Lung (tissue), 12 donors: ENCODE measurements around the gene PNPLA8. TPM values are rescaled to one million over a fixed set of nuclear protein-coding genes. Genes with fewer than 3 reads are reported as not detected.

Experiments
- ATAC-seq: fragments of 200-7000 bp; cut with Tn5 transposase; one replicate; pipeline ENCODE4 v1.9.1; 2020; ENCODE audit warnings: moderate number of reproducible peaks; ENCODE audit not compliant: insufficient read depth, low FRiP score
- DNase-seq, 3 donors: peaks; one replicate each; pipeline ENCODE4 v3.0.0-alpha.2; 2013 to 2017
- H3K27ac ChIP-seq, 2 donors: one replicate each; pipeline ENCODE4 v1.5.1; 2013; ENCODE audit warnings: mild to moderate bottlenecking in 2 of 2, moderate library complexity in 2 of 2, control low read depth in 1 of 2, inconsistent platforms in 1 of 2, low read depth in 1 of 2, low read length in 1 of 2
- H3K27me3 ChIP-seq, 3 donors: one replicate each; pipeline ENCODE4 v1.5.1; 2013; ENCODE audit warnings: low read length in 2 of 3; ENCODE audit not compliant: control insufficient read depth in 3 of 3, insufficient read depth in 3 of 3
- H3K36me3 ChIP-seq, 4 donors: one replicate each; pipeline ENCODE4 v1.5.1; 2013; ENCODE audit warnings: low read length in 4 of 4, mild to moderate bottlenecking in 1 of 4, moderate library complexity in 1 of 4; ENCODE audit not compliant: control insufficient read depth in 4 of 4, insufficient read depth in 4 of 4
- H3K4me1 ChIP-seq, 5 donors: one replicate each; pipeline ENCODE4 v1.5.1; 2013; ENCODE audit warnings: low read length in 5 of 5, mild to moderate bottlenecking in 2 of 5, moderate library complexity in 1 of 5; ENCODE audit not compliant: control insufficient read depth in 5 of 5, insufficient read depth in 5 of 5
- H3K4me3 ChIP-seq: one replicate; pipeline ENCODE4 v1.5.1; 2013; ENCODE audit warnings: mild to moderate bottlenecking, control low read depth, moderate library complexity
- H3K9ac ChIP-seq, 2 donors: one replicate each; pipeline ENCODE4 v1.5.1; 2013; ENCODE audit warnings: low read length in 2 of 2, control low read depth in 1 of 2; ENCODE audit not compliant: insufficient read depth in 1 of 2
- H3K9me3 ChIP-seq, 4 donors: one replicate each; pipeline ENCODE4 v1.5.1; 2013; ENCODE audit warnings: low read length in 3 of 4, mild to moderate bottlenecking in 1 of 4, moderate library complexity in 1 of 4; ENCODE audit not compliant: control insufficient read depth in 4 of 4, insufficient read depth in 3 of 4
- WGBS, 2 donors: extraction: QIAGEN DNeasy Blood & Tissue Kit; methylation state at CpG; one replicate each; pipeline ENCODE4 v1.1.7; 2013; 5-methylcytosine and 5-hydroxymethylcytosine counted together
- polyA plus RNA-seq, 2 donors: library from polyadenylated mRNA; stranded (reverse); fragments of 200-250 nt; gene quantifications; one replicate each; pipeline ENCODE4 v1.2.1, GENCODE V29; 2013
- total RNA-seq, 2 donors: library from RNA; depleted of rRNA in 1 of 2; stranded (reverse); fragments of >200 nt in 1 of 2; gene quantifications; one replicate each; pipeline ENCODE4 v1.2.1, GENCODE V29; 2014 to 2021
- TF ChIP-seq, protein P1 (sequence below): IDR thresholded peaks from 2 replicates; pipeline ENCODE4 v1.5.1; 2012; ENCODE audit warnings: mild to moderate bottlenecking; ENCODE audit errors: control extremely low read depth, extremely low read depth
- donor health status: control.
- donor health status: control.
- donor health status: Bipolar disorder and iron deficiency.
- donor health status: healthy.
- donor health status: DM: yes; HTN: yes; CAD: no.

The PNPLA8 gene
- total and polyA plus RNA-seq, 4 donors = 14.2 to 49.7 (median 25.4) TPM

DNA sequence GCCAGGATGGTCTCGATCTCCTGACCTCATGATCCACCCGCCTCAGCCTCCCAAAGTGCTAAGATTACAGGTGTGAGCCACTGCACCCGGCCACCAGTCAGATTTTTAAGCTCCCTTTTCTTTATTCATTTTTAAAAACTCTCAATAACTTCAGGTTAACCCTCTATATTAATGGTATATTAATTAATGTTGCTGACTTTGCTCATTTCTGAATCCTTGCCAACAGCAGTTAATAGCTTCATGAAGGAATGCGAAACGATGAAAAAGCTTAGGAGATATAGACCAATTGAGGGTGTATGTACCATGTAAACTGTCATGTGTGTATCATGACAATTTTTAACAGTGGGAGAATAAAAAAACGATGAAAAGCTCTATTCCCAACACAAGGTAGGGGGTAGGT lies 27.5 kb downstream of the PNPLA8 start:
- H3K4me3 ChIP-seq = no peak overlapping the region
- H3K4me1 ChIP-seq = peaks cover 0 to 1% (median 0%) of the 10 kb centered on the region in 5 donors
- no peak overlapping the region for H3K27ac ChIP-seq
- TF ChIP-seq, protein P1, sequence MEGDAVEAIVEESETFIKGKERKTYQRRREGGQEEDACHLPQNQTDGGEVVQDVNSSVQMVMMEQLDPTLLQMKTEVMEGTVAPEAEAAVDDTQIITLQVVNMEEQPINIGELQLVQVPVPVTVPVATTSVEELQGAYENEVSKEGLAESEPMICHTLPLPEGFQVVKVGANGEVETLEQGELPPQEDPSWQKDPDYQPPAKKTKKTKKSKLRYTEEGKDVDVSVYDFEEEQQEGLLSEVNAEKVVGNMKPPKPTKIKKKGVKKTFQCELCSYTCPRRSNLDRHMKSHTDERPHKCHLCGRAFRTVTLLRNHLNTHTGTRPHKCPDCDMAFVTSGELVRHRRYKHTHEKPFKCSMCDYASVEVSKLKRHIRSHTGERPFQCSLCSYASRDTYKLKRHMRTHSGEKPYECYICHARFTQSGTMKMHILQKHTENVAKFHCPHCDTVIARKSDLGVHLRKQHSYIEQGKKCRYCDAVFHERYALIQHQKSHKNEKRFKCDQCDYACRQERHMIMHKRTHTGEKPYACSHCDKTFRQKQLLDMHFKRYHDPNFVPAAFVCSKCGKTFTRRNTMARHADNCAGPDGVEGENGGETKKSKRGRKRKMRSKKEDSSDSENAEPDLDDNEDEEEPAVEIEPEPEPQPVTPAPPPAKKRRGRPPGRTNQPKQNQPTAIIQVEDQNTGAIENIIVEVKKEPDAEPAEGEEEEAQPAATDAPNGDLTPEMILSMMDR = no peak
- DNase-seq (no peak), ATAC-seq (no peak)
- no peak overlapping the region for H3K9ac ChIP-seq
- WGBS, 2 donors = 85 to 92% methylated on average over 6 of the region's 6 CpGs
- peaks cover 0 to 14% (median 10%) of the 10 kb centered on the region in 4 donors for H3K36me3 ChIP-seq
- H3K9me3 ChIP-seq = no peaks in the 10 kb centered on the region
- H3K27me3 ChIP-seq = no peaks in the 10 kb centered on the region

DNA sequence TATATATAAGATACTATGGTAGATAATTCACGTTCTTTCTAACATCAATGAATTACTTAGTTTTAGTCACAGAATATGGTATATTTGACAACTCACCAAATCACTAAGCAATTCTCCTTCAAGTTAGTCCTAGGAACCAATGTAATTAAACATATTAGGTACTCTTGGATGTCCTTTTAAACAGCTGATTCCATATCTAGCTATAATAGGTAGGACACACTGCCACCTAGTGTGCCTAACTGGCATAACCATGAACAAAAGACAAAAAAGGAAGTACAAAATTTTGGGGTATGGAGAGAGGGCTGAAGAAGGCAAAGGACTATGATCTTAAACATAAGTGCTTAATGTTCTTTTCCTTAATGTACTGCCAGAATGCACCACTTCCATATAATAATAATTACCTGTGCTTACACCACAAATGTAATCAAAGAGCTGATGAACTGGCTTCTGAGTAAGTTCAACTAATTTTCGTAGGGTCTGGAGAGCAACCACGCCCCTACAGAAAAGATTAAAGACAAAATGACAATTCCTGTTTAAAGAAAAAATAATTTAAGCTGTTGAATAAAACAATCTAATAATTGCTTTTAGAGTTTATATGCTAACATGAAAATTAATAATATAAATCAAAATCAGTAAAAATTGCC lies 28.7 kb downstream of the PNPLA8 start:
- H3K36me3 ChIP-seq = peaks cover 0 to 14% (median 11%) of the 10 kb centered on the region in 4 donors
- 94 to 96% methylated on average over 3 of the region's 3 CpGs for WGBS, 2 donors

DNA sequence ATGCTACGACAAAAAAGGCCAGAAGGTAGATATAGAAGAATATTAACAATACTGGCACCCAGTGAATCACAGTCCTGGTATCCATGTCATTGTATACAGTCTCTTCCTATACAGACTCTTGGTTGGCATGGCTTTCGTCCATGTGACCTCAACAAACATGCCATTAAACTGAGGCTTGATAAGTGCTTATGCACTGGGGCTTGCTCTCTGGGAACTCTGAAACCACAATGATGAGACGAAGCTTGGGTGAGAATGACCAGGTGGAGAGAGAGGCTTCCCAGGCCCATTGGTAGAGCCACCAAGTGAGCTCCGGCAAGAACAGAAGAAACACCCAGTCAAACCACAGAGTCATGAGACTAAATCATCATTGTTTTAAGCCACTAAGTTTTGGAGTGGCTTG lies 33.2 kb downstream of the PNPLA8 start:
- ATAC-seq = no peak
- Histone ChIP-seq H3K27ac (no peak overlapping the region), H3K9me3 (no peaks in the 10 kb centered on the region), H3K27me3 (no peaks in the 10 kb centered on the region), H3K9ac (no peak overlapping the region), H3K36me3 (peaks cover 4 to 11% (median 9%) of the 10 kb centered on the region in 4 donors), H3K4me1 (peaks cover 0 to 8% (median 0%) of the 10 kb centered on the region in 5 donors), H3K4me3 (no peak overlapping the region)
- 93 to 94% methylated on average over 4 of the region's 4 CpGs for WGBS, 2 donors
- no peak for DNase-seq
- TF ChIP-seq, protein P1 = no peak

More for the DNA sequence above, 28.7 kb downstream of the PNPLA8 start:
- no peak overlapping the region for H3K4me3 ChIP-seq
- ATAC-seq = peak; percentile 83
- peak; percentile 34 to 70 (median 61) for DNase-seq
- no peaks in the 10 kb centered on the region for H3K9me3 ChIP-seq
- TF ChIP-seq, protein P1 = peak; percentile 59
- no peak overlapping the region for H3K9ac ChIP-seq
- H3K4me1 ChIP-seq = no peaks in the 10 kb centered on the region
- H3K27me3 ChIP-seq = no peaks in the 10 kb centered on the region
- no peak overlapping the region for H3K27ac ChIP-seq
